Nephron progenitor cell (in vitro differentiated cells): ENCODE results near the gene CEP164.
A peak's percentile ranks its signal among the peaks of the same experiment; 100 is the strongest.

Experiments
- DNase-seq: peaks from one replicate; pipeline ENCODE4 v3.0.0; 2021
- H3K27ac Mint-ChIP-seq: 2 replicates; pipeline ENCODE4 v1.8.0; 2021; ENCODE audit warnings: mild to moderate bottlenecking, moderate library complexity, mixed read lengths
- H3K27me3 Mint-ChIP-seq: 2 replicates; pipeline ENCODE4 v1.8.0; 2021; ENCODE audit warnings: mild to moderate bottlenecking, low read depth, mixed read lengths; ENCODE audit not compliant: poor library complexity
- H3K36me3 Mint-ChIP-seq: 2 replicates; pipeline ENCODE4 v1.8.0; 2021; ENCODE audit warnings: low read depth, mixed read lengths
- H3K4me1 Mint-ChIP-seq: 2 replicates; pipeline ENCODE4 v1.8.0; 2021; ENCODE audit warnings: mixed read lengths
- H3K4me3 Mint-ChIP-seq: 2 replicates; pipeline ENCODE4 v1.8.0; 2021; ENCODE audit warnings: mild to moderate bottlenecking, moderate library complexity, mixed read lengths
- H3K9me3 Mint-ChIP-seq: 2 replicates; pipeline ENCODE4 v1.8.0; 2021; ENCODE audit warnings: mild to moderate bottlenecking, moderate library complexity, mixed read lengths
- TF ChIP-seq, protein P1 (sequence below): fragments of 200-600 bp; sonication (generic); IDR thresholded peaks from 2 replicates; pipeline ENCODE4 v1.5.0; 2021; ENCODE audit warnings: antibody characterized with exemption

Gene CEP164

DNA sequence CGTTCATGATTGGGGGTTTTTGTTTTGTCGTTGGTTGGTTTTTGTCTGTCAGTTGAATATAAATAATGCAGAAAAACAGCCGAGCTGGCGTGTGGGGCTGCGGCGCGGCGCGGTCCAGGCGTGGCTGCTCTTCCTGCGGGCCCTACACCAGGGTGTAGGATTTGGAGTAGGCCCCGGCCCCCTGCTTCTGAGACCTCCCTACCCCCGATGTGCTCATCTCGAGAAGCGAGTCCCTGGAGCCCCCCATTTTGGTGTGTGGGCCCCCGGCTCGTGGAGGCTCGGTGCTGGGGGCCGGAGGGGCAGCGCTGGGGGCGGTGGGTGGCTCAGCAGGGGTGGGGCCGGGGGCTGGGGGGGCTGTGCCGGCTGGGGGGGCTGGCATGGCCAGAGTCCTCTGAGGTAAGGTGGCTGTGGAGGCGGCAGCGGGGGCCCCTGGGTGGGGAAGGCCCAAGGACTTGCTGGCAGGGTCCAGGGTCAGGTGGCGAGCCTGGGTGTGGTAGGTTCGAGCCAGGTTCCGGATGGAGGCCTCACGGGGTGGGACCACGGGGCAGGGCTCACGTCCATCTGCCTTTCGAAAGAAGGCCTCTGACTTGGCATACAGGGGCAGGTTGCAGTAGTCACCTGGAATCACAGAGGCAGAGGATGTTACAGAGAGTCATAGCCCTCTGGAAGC lies 100.7 kb downstream of the CEP164 start:
- DNase-seq, result no peak
- no peak overlapping the region for H3K4me3 Mint-ChIP-seq
- H3K4me1 Mint-ChIP-seq, result peaks cover 29% of the 10 kb centered on the region
- peak overlapping the region; percentile 11 for H3K27ac Mint-ChIP-seq
- no peaks in the 10 kb centered on the region for H3K9me3 Mint-ChIP-seq
- TF ChIP-seq, protein P1, sequence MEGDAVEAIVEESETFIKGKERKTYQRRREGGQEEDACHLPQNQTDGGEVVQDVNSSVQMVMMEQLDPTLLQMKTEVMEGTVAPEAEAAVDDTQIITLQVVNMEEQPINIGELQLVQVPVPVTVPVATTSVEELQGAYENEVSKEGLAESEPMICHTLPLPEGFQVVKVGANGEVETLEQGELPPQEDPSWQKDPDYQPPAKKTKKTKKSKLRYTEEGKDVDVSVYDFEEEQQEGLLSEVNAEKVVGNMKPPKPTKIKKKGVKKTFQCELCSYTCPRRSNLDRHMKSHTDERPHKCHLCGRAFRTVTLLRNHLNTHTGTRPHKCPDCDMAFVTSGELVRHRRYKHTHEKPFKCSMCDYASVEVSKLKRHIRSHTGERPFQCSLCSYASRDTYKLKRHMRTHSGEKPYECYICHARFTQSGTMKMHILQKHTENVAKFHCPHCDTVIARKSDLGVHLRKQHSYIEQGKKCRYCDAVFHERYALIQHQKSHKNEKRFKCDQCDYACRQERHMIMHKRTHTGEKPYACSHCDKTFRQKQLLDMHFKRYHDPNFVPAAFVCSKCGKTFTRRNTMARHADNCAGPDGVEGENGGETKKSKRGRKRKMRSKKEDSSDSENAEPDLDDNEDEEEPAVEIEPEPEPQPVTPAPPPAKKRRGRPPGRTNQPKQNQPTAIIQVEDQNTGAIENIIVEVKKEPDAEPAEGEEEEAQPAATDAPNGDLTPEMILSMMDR, result no peak
- peaks cover 45% of the 10 kb centered on the region for H3K27me3 Mint-ChIP-seq
- no peaks in the 10 kb centered on the region for H3K36me3 Mint-ChIP-seq

DNA sequence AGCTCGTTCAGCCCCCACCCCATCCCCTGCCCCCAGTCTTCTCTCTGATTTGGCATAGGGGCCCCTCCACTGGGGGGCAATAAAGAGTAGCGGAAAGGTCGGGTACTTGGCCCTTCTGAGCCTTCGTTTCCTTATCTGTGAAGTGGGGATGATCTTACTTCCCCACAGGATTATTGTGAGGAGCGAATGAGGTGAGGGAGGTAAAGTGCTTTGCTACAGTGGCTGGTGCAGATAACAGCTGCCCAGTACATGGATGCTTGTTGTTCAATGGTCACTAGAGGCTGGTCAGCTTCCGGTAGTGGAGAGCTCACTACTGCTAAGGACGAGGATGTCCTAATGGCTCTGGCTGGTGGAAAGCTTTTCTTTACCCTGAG lies 101.2 kb downstream of the CEP164 start:
- Mint-ChIP-seq H3K27ac (no peak overlapping the region), H3K4me1 (peaks cover 29% of the 10 kb centered on the region), H3K36me3 (no peaks in the 10 kb centered on the region), H3K27me3 (peaks cover 43% of the 10 kb centered on the region), H3K9me3 (no peaks in the 10 kb centered on the region), H3K4me3 (no peak overlapping the region)
- TF ChIP-seq, protein P1, result no peak
- no peak for DNase-seq

DNA sequence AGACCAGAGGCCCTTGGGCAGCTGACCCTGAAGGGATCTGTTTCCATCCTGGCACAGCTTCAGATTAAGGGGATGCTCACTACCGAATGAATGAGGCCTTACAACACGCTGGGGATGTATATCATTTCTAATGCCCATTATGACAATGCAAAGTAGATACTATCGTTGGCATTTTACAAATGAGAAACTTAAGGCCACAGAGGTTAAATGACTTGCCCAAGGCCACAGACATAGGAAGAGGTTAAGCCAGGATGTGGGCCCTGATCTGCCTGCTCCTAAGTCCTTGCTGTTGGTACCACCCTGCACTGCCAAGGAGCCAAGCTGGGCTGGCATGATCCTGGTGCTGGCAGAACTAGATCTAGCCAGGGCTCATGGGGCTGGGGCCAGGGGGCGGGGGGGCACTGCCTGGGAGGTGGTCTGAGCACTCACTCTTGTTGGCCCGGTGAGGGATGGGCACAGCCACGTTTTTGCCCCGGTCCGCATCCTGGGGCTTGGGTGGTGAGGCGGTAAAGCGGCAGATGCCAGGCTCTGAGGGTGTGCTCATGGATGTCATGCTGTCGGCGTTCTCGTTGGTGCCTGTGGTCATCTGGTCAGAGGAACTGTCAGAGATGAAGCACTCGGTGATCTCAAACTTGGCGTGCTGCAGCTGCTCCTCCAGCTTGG lies 102.8 kb downstream of the CEP164 start:
- no peak overlapping the region for H3K27ac Mint-ChIP-seq

DNA sequence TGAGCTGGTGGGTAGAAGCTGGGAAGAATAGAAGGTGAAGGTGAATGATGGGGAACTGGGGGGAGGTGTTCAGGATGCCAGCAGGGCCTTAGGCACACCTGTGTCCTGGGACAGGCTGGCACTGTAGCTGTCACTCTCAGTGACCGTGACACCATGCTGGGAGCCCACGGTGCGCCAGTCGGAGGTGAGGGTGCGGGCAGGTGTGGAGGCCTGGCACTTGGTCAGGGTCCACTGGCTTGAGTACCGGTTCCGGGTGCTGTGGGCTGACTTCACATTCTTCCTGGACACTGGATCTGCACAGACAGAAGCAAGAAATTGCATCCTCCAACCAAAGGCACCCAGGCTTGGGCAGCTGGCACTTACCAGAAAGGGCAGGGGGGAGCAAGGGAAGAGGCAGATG lies 103.8 kb downstream of the CEP164 start:
- Mint-ChIP-seq H3K27ac (no peak overlapping the region), H3K36me3 (no peaks in the 10 kb centered on the region), H3K4me1 (peaks cover 21% of the 10 kb centered on the region), H3K9me3 (no peaks in the 10 kb centered on the region), H3K4me3 (no peak overlapping the region), H3K27me3 (peaks cover 31% of the 10 kb centered on the region)
- TF ChIP-seq, protein P1, result no peak
- DNase-seq, result no peak

More for the DNA sequence above, 102.8 kb downstream of the CEP164 start:
- Mint-ChIP-seq H3K4me1 (peaks cover 29% of the 10 kb centered on the region), H3K4me3 (no peak overlapping the region), H3K27me3 (peaks cover 29% of the 10 kb centered on the region), H3K36me3 (no peaks in the 10 kb centered on the region), H3K9me3 (no peaks in the 10 kb centered on the region)
- no peak for DNase-seq
- TF ChIP-seq, protein P1, result no peak

DNA sequence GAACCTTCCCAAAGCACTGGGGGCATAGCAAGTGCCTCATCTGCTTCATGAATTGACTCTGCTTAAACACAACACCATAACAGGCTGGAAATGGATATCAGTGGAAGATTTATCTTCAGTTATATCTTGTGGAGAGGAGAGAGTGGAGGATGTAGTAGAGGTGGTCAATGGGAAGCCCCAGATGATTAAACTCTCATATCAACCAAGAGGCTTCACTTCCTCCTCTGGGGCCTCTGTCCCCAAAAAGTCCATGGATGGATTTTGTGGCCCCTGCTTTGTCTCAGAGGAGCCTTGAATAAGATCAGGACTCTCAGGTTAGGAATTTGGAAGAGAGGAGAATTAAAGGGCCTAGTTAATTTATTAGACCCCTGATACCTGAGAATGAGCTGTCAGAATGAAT lies 106.1 kb downstream of the CEP164 start:
- peaks cover 21% of the 10 kb centered on the region for H3K27me3 Mint-ChIP-seq
- no peak for DNase-seq
- TF ChIP-seq, protein P1, result no peak
- H3K36me3 Mint-ChIP-seq, result no peaks in the 10 kb centered on the region
- H3K27ac Mint-ChIP-seq, result no peak overlapping the region
- no peaks in the 10 kb centered on the region for H3K9me3 Mint-ChIP-seq
- H3K4me1 Mint-ChIP-seq, result peaks cover 6% of the 10 kb centered on the region
- H3K4me3 Mint-ChIP-seq, result no peak overlapping the region

DNA sequence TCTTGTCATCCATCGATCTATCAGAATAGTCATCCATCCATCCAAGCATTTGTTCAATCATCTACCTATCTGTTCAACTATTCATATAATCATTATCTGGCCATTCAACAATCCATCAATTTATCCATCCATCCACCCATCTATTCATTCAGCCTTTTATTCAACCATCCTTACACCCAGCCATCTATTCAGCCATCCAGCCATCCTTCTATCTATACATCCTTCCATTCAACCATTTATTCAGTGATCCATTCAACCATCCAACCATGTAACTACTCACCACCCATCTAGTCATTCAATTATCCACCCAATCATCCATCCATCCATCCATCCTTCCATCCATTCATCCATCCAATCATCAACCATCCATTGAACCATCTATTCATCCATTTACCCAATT lies 106.8 kb downstream of the CEP164 start:
- no peak for DNase-seq
- H3K4me1 Mint-ChIP-seq, result peaks cover 6% of the 10 kb centered on the region
- no peak overlapping the region for H3K4me3 Mint-ChIP-seq
- H3K36me3 Mint-ChIP-seq, result no peaks in the 10 kb centered on the region
- no peaks in the 10 kb centered on the region for H3K9me3 Mint-ChIP-seq
- peaks cover 25% of the 10 kb centered on the region for H3K27me3 Mint-ChIP-seq
- H3K27ac Mint-ChIP-seq, result no peak overlapping the region
- TF ChIP-seq, protein P1, result no peak
